WTC11 (cell line): Measurements from ENCODE around the gene NR1H2. TPM values are rescaled to one million over a fixed set of nuclear protein-coding genes. Genes with fewer than 3 reads are reported as not detected.

Experiments used
- ATAC-seq: fragments of 200-7000 bp; cut with Tn5 transposase; 2 replicates; pipeline ENCODE4 v1.10.0; 2021; ENCODE audit warnings: mild to moderate bottlenecking, moderate library complexity
- CTCF ChIA-PET: fragments of 300-600 bp; sonication (Branson Sonifier 250); formaldehyde crosslinking; loops from one replicate; lab custom pipeline; 2021; ENCODE audit warnings: antibody characterized with exemption; lab: Charles Lee
- POLR2A ChIA-PET: fragments of 350-600 bp; sonication (Branson Sonifier 250); formaldehyde crosslinking; loops from one replicate; lab custom pipeline; 2021; ENCODE audit warnings: antibody characterized with exemption; lab: Charles Lee
- DNase-seq: peaks from one replicate; pipeline ENCODE4 v3.0.0; 2021; ENCODE audit warnings: low spot score
- H3K27ac Mint-ChIP-seq: 2 replicates; pipeline ENCODE4 v1.8.0; 2021; ENCODE audit warnings: mixed read lengths
- H3K27me3 Mint-ChIP-seq: 2 replicates; pipeline ENCODE4 v1.8.0; 2021; ENCODE audit warnings: low read depth, mild to moderate bottlenecking, moderate library complexity, mixed read lengths
- H3K36me3 Mint-ChIP-seq: 2 replicates; pipeline ENCODE4 v1.8.0; 2021; ENCODE audit warnings: mixed read lengths
- H3K4me1 Mint-ChIP-seq: 2 replicates; pipeline ENCODE4 v1.8.0; 2022; ENCODE audit warnings: mixed read lengths
- H3K4me3 Mint-ChIP-seq: 2 replicates; pipeline ENCODE4 v1.8.0; 2021; ENCODE audit warnings: mild to moderate bottlenecking, moderate library complexity, mixed read lengths
- H3K9me3 Mint-ChIP-seq: 2 replicates; pipeline ENCODE4 v1.8.0; 2021; ENCODE audit warnings: mixed read lengths
- CREB1 ChIP-seq: sonication (generic); formaldehyde crosslinking; IDR thresholded peaks from 2 replicates; pipeline ENCODE4 v1.8.0; 2023; ENCODE audit warnings: mild to moderate bottlenecking, missing genetic modification reagents
- CTCF ChIP-seq: fragments of 200-600 bp; IDR thresholded peaks from 2 replicates; pipeline ENCODE4 v1.8.0; 2022; ENCODE audit warnings: antibody characterized with exemption
- E2F5 ChIP-seq: sonication (generic); formaldehyde crosslinking; IDR thresholded peaks from 2 replicates; pipeline ENCODE4 v1.8.1; 2022; ENCODE audit warnings: mild to moderate bottlenecking, moderate library complexity, missing genetic modification reagents
- ELF4 ChIP-seq: sonication (generic); formaldehyde crosslinking; IDR thresholded peaks from 2 replicates; pipeline ENCODE4 v1.8.1; 2022; ENCODE audit warnings: low read depth, mild to moderate bottlenecking, moderate library complexity, missing genetic modification reagents
- EMX1 ChIP-seq: fragments of 250-450 bp; sonication (Bioruptor Pico); IDR thresholded peaks from 2 replicates; pipeline ENCODE4 v1.8.0; 2021; ENCODE audit warnings: mild to moderate bottlenecking
- FOXP1 ChIP-seq: sonication (generic); formaldehyde crosslinking; IDR thresholded peaks from 2 replicates; pipeline ENCODE4 v1.8.0; 2022; ENCODE audit warnings: missing genetic modification reagents, mild to moderate bottlenecking, moderate library complexity, borderline replicate concordance
- JUN ChIP-seq: sonication (generic); formaldehyde crosslinking; IDR thresholded peaks from 2 replicates; pipeline ENCODE4 v1.8.0; 2023; ENCODE audit warnings: mild to moderate bottlenecking, missing genetic modification reagents
- NFATC4 ChIP-seq: fragments of 250-450 bp; sonication (Bioruptor Pico); IDR thresholded peaks from 2 replicates; pipeline ENCODE4 v1.9.0; 2021; ENCODE audit warnings: mild to moderate bottlenecking
- NFYB ChIP-seq: sonication (generic); formaldehyde crosslinking; conservative IDR thresholded peaks from 2 replicates; pipeline ENCODE4 v1.8.0; 2022; ENCODE audit warnings: low read depth, missing genetic modification reagents
- NR1H2 ChIP-seq: sonication (generic); formaldehyde crosslinking; IDR thresholded peaks from 2 replicates; pipeline ENCODE4 v1.9.0; 2021; ENCODE audit warnings: mild to moderate bottlenecking, moderate library complexity, missing genetic modification reagents
- PREB ChIP-seq: sonication (generic); formaldehyde crosslinking; IDR thresholded peaks from 2 replicates; pipeline ENCODE4 v1.8.1; 2022; ENCODE audit warnings: mild to moderate bottlenecking, missing genetic modification reagents, moderate library complexity, borderline replicate concordance
- SMAD3 ChIP-seq: sonication (generic); formaldehyde crosslinking; IDR thresholded peaks from 2 replicates; pipeline ENCODE4 v1.8.0; 2022; ENCODE audit warnings: missing genetic modification reagents, mild to moderate bottlenecking, borderline replicate concordance
- SOX15 ChIP-seq: fragments of 250-450 bp; sonication (Bioruptor Pico); IDR thresholded peaks from 2 replicates; pipeline ENCODE4 v1.9.0; 2021; ENCODE audit warnings: mild to moderate bottlenecking
- SP1 ChIP-seq: sonication (generic); formaldehyde crosslinking; conservative IDR thresholded peaks from 2 replicates; pipeline ENCODE4 v1.8.1; 2022; ENCODE audit warnings: missing genetic modification reagents
- TCF7 ChIP-seq: sonication (generic); formaldehyde crosslinking; IDR thresholded peaks from 2 replicates; pipeline ENCODE4 v1.8.0; 2022; ENCODE audit warnings: mild to moderate bottlenecking, low read depth, missing genetic modification reagents, moderate library complexity
- ZBTB21 ChIP-seq: sonication (generic); formaldehyde crosslinking; IDR thresholded peaks from 2 replicates; pipeline ENCODE4 v1.8.1; 2023; ENCODE audit warnings: mild to moderate bottlenecking, missing genetic modification reagents, borderline replicate concordance
- ZNF263 ChIP-seq: sonication (generic); formaldehyde crosslinking; IDR thresholded peaks from 2 replicates; pipeline ENCODE4 v1.8.1; 2022; ENCODE audit warnings: low read depth, mild to moderate bottlenecking, moderate library complexity, missing genetic modification reagents
- ZNF281 ChIP-seq: sonication (generic); formaldehyde crosslinking; IDR thresholded peaks from 2 replicates; pipeline ENCODE4 v1.8.0; 2023; ENCODE audit warnings: mild to moderate bottlenecking, missing genetic modification reagents
- ZNF416 ChIP-seq: fragments of 250-450 bp; sonication (Bioruptor Pico); IDR thresholded peaks from 2 replicates; pipeline ENCODE4 v1.9.0; 2021; ENCODE audit warnings: mild to moderate bottlenecking, inconsistent platforms
- ZNF423 ChIP-seq: fragments of 250-450 bp; sonication (Bioruptor Pico); IDR thresholded peaks from 2 replicates; pipeline ENCODE4 v2.1.2; 2022; ENCODE audit warnings: mild to moderate bottlenecking, moderate library complexity
- ZNF671 ChIP-seq: fragments of 250-450 bp; sonication (Bioruptor Pico); IDR thresholded peaks from 2 replicates; pipeline ENCODE4 v1.8.0; 2021; ENCODE audit warnings: mild to moderate bottlenecking
- total RNA-seq: library from RNA; stranded (reverse); gene quantifications from 3 replicates; pipeline ENCODE4 v1.2.3, GENCODE V29; 2021

NR1H2 gene
- total RNA-seq, 1 experiment from 2014 or later = 45.8 TPM

- DNase-seq = peak; percentile 86
- CTCF ChIA-PET = interaction anchor here (0.5 to 2.9 kb wide), 54 partner anchors 9 to 426 kb away, joined by 3 to 33 read pairs (median 4); partner anchors contain the start of genes GARIN5A, JOSD2, KCNC3 and NAPSA
- peak; percentile 86 for ATAC-seq
- H3K9me3 Mint-ChIP-seq = 0 out of 2 replicates have a peak, but pooled peaks cover 5% of the 10 kb centered on the region
- TF ChIP-seq CTCF (peak; percentile 78), NFYB (CRISPR knock-in tag) (no peak)
- H3K27ac Mint-ChIP-seq = no peak overlapping the region
- peaks cover 2% of the 10 kb centered on the region; the same call in 1 of the 2 replicates for H3K4me1 Mint-ChIP-seq
- POLR2A ChIA-PET = interaction anchor here (1.0 kb wide), 1 partner anchor 32 kb away, joined by 7 read pairs; no protein-coding TSS in a partner anchor
- H3K27me3 Mint-ChIP-seq = peaks cover 21% of the 10 kb centered on the region
- no peaks in the 10 kb centered on the region for H3K36me3 Mint-ChIP-seq
- no peak overlapping the region; the same call in 1 of the 2 replicates for H3K4me3 Mint-ChIP-seq
These were observed 18.8 kb upstream of the NR1H2 start for GRCh38 chr19:50357178-50358100.

- ATAC-seq = no peak
- H3K27me3 Mint-ChIP-seq = peaks cover 23% of the 10 kb centered on the region
- TF ChIP-seq FOXP1 (no peak), ZNF263 (CRISPR knock-in tag) (no peak), SMAD3 (no peak), TCF7 (no peak), E2F5 (CRISPR knock-in tag) (no peak), ZNF671 (CRISPR knock-in tag) (no peak), SOX15 (CRISPR knock-in tag) (no peak), NR1H2 (CRISPR knock-in tag) (no peak), EMX1 (CRISPR knock-in tag) (no peak), NFATC4 (CRISPR knock-in tag) (no peak), ZBTB21 (CRISPR knock-in tag) (no peak), ZNF416 (CRISPR knock-in tag) (no peak), CREB1 (CRISPR knock-in tag) (no peak), JUN (CRISPR knock-in tag) (no peak), ELF4 (no peak), PREB (CRISPR knock-in tag) (no peak), ZNF281 (CRISPR knock-in tag) (no peak), ZNF423 (CRISPR knock-in tag) (no peak), SP1 (CRISPR knock-in tag) (no peak)
These were observed 17.6 kb upstream of the NR1H2 start for GRCh38 chr19:50358483-50359327.

More at GRCh38 chr19:50358483-50359327, 17.6 kb upstream of the NR1H2 start:
- Mint-ChIP-seq H3K27ac (no peak overlapping the region), H3K36me3 (no peaks in the 10 kb centered on the region), H3K4me1 (peaks cover 2% of the 10 kb centered on the region; the same call in 1 of the 2 replicates), H3K9me3 (0 out of 2 replicates have a peak, but pooled peaks cover 5% of the 10 kb centered on the region), H3K4me3 (no peak overlapping the region)
- POLR2A ChIA-PET = no interaction called here
- CTCF ChIA-PET = interaction anchor here (2.9 kb wide), 1 partner anchor 10 kb away, joined by 33 read pairs; no protein-coding TSS in a partner anchor
- no peak for DNase-seq
